Measurements from ENCODE around the gene DSCAM.
"Not testable (repeated sequence)": the region's sequence is repeated elsewhere in the genome, so short reads cannot be mapped to it uniquely, and the experiment has no call there.

The DSCAM gene, protein sequence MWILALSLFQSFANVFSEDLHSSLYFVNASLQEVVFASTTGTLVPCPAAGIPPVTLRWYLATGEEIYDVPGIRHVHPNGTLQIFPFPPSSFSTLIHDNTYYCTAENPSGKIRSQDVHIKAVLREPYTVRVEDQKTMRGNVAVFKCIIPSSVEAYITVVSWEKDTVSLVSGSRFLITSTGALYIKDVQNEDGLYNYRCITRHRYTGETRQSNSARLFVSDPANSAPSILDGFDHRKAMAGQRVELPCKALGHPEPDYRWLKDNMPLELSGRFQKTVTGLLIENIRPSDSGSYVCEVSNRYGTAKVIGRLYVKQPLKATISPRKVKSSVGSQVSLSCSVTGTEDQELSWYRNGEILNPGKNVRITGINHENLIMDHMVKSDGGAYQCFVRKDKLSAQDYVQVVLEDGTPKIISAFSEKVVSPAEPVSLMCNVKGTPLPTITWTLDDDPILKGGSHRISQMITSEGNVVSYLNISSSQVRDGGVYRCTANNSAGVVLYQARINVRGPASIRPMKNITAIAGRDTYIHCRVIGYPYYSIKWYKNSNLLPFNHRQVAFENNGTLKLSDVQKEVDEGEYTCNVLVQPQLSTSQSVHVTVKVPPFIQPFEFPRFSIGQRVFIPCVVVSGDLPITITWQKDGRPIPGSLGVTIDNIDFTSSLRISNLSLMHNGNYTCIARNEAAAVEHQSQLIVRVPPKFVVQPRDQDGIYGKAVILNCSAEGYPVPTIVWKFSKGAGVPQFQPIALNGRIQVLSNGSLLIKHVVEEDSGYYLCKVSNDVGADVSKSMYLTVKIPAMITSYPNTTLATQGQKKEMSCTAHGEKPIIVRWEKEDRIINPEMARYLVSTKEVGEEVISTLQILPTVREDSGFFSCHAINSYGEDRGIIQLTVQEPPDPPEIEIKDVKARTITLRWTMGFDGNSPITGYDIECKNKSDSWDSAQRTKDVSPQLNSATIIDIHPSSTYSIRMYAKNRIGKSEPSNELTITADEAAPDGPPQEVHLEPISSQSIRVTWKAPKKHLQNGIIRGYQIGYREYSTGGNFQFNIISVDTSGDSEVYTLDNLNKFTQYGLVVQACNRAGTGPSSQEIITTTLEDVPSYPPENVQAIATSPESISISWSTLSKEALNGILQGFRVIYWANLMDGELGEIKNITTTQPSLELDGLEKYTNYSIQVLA (N-terminal part only)

DNA sequence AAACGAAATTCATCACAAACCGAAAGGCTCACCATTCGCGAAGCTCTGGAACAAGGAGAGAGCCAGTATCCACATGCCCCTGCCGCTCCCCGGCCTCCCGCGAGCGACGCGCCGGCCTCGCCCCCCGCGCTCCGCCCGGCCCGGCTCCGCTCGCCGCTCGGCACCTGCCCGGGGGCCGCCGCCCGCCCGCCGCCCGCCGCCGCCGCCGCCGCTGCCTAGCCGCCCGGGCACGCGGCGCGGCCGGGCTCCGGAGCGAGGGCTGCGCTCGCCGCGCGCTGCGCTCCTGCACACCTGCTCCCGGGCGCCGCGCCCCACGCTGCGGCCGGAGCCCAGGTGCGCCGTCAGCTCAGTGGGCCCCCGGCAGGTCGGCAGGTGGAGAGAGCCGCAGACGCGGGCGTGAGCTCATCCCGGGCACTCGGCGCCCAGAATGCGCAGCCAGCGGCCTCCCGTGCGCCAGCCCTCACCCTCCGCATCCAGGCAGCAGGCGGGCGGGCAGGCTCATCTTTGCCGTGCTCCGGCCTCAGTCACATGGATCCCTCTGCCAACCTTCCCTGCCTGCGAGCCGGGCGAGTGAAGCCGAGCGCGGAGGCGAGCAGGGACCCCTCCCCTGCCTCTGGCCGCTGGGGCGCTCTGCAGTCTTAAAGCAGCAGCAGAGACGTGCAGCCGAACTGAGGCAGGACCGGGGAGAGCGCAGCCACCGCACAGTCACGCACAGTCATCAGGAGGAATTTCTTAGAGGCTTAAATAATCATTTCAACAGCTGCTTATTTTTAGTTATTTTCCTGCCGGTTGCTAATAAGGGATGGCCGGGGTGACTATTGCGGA is at the start of gene DSCAM:
TSS of gene DSCAM (minus strand) at position 572 of the 825 bp plus-strand sequence. CDS start at position 75, 497 bp downstream.
- Mint-ChIP-seq H3K4me3 (no peak within 1 kb of the TSS), H3K9me3 (no peaks in the 10 kb centered on the region), H3K4me1 (no peaks in the 10 kb centered on the region), H3K27ac (no peak within 1 kb of the TSS), H3K27me3 (peaks cover 57% of the 10 kb centered on the region)
- DNase-seq (no peak), ATAC-seq (no peak)

DNA sequence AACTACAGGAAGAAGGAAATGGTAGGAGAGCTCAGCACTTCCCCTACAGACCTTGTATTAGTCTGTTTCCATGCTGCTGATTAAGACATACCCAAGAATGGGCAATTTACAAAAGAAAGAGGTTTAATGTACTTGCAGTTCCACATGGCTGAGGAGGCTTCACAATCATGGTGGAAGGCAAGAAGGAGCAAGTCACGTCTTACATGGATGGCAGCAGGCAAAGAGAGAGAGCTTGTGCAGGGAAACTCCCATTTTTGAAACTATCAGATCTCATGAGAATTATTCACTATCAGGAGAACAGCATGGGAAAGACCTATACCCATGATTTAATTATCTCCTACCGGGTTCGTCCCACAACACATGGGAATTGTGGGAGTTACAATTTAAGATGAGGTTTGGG is 48.7 kb upstream of the DSCAM start:
- H3K27ac Mint-ChIP-seq, ATAC-seq, H3K4me1 Mint-ChIP-seq, H3K4me3 Mint-ChIP-seq, H3K27me3 Mint-ChIP-seq, DNase-seq: not testable (repeated sequence)
- H3K9me3 Mint-ChIP-seq: peaks cover 23 to 25% of the 10 kb centered on the region in 2 donors

DNA sequence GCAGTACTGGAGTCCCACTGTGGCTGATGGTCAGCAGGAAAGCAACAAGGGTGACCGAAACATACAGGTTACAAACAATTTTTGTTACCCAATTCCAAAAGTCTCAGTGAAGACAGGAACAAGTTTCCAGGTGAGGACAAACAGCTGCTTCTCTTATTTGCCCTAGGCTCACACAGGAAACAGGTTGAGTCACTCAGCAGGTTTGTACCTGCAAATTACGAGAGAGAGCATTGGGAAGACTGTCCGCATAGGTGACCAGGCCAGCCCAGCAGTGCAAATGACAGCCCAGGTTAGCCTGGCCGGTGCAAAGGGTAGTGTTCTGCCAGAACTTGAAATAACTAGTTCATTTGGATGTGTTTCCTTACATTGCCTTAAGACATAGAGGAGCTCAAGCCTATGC is 40.0 kb upstream of the DSCAM start:
- no peaks in the 10 kb centered on the region for H3K27me3 Mint-ChIP-seq
- H3K4me1 Mint-ChIP-seq: no peaks in the 10 kb centered on the region
- ATAC-seq (no peak), DNase-seq (no peak)
- H3K4me3 Mint-ChIP-seq: no peak overlapping the region
- no peaks in the 10 kb centered on the region for H3K9me3 Mint-ChIP-seq
- H3K27ac Mint-ChIP-seq: no peak overlapping the region

DNA sequence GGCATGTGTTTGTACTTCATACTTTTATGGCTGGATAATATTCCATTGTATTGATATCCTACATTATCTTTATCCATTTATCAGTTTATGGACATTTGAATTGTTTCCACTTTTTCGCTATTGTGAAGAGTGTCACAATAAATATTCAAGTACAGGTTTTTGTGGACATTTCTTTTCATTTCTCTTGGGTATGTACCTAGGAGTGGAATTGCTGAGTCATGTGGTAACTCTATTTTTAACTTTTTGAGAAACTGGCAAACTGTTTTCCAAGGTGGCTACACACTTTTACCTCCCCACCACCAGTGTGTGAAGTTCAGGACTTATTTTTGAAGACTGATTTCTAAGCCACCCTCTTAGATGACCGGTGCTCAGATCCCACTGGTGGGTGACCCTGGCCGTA is 39.0 kb upstream of the DSCAM start:
- no peak for DNase-seq
- Mint-ChIP-seq H3K27ac (no peak overlapping the region), H3K9me3 (no peaks in the 10 kb centered on the region), H3K4me3 (no peak overlapping the region), H3K4me1 (no peaks in the 10 kb centered on the region), H3K27me3 (no peaks in the 10 kb centered on the region)
- ATAC-seq: no peak

DNA sequence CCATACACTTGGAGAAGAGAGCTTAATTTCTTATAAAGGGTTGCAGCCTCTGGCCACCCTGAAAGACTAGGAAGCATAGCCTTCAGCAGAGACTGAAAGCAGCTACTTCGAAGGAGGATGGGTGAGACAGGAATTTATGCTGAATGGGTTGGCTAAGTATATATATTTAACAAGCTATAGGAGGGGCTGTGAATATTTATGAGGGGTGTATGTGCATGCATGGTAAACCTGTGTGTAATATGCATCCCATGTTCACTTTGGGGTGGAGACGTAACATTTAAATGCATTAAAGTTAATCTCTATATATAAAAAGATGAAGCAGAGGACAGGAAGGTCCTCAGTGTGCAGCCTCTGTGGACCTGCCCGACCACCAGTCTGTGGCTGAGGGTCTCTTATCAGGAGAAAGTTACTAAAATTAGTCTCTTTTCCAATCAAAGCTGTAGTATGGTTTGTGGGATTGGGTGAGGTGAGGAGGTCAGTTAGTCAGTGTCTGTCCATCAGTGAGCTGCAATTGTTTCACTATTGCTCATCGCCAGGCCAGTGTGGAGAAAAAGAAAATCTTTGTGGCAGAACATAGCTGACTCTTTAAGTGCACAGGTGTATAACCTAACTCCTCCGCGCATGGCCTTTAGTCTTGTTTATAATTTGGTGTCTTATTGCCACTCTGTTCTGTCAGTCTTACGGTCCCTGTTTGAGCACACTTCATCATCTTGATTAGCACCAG is 35.4 kb upstream of the DSCAM start:
- DNase-seq: no peak
- H3K9me3 Mint-ChIP-seq: peaks cover 0 to 3% of the 10 kb centered on the region in 2 donors
- no peak overlapping the region for H3K27ac Mint-ChIP-seq
- no peak for ATAC-seq
- no peak overlapping the region for H3K4me3 Mint-ChIP-seq
- no peaks in the 10 kb centered on the region for H3K27me3 Mint-ChIP-seq
- no peaks in the 10 kb centered on the region for H3K4me1 Mint-ChIP-seq

DNA sequence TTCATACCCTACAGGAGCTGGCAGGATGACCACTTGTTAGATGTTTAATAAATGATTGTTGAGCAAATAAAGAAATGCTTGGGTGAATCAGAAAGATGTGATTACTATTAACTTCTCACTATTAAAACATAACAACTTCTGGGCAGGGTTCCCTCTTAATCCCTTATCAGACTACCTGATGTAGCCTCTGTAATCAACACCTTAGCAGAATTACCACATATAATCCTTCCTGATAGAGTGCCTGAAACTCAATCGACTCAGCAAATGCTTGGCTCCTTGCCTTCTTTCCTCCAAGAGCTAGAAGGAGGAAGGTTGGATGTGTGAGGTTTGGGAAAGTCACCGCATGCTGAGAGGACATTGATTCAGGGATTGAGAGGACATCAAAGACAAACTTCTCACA is 34.8 kb upstream of the DSCAM start:
- Mint-ChIP-seq H3K4me3 (no peak overlapping the region), H3K4me1 (no peaks in the 10 kb centered on the region), H3K27ac (no peak overlapping the region), H3K27me3 (no peaks in the 10 kb centered on the region), H3K9me3 (peaks cover 0 to 5% of the 10 kb centered on the region in 2 donors)
- no peak for DNase-seq
- no peak for ATAC-seq

DNA sequence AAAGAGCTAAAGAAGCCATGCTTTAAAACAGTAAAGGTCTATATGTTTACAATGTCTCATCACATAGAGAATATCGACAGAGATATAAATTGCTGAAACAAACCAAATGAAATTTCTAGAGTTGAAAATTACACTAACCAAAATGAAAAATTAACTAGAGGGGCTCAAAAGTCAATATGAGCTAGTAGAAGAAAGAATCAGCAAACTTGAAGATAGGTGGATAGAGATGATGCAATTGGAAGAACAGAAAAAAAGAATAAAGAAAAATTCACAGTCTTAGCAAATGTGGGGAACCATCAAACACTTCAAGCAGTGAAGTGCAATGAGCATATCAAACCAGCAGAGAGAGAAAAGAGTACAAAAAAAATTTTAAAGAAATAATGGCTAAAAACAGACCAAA is 24.1 kb upstream of the DSCAM start:
- ATAC-seq (no peak), DNase-seq (no peak)
- H3K4me1 Mint-ChIP-seq: no peaks in the 10 kb centered on the region
- H3K27ac Mint-ChIP-seq: no peak overlapping the region
- H3K4me3 Mint-ChIP-seq: no peak overlapping the region
- H3K27me3 Mint-ChIP-seq: no peaks in the 10 kb centered on the region
- peaks cover 13 to 36% of the 10 kb centered on the region in 2 donors for H3K9me3 Mint-ChIP-seq

DNA sequence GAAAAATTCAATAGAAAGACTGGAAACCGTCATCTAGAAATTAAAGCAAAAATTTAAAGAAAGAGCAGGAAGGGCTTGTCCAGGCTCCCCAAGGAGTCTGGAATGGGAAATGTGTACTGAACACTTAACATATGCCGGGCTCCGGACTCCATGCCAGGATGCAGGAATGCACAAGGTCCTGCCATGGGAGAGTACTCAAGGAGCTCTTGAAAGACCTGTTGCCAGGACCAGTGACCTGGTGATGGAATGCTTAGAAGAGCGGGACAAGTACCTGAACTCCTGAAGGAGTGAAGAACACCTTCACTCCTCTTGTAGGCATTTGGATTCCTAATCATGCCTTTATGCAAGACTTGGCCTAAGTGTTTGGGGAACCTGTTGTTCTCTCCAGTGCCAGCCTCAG is 16.9 kb upstream of the DSCAM start:
- H3K4me1 Mint-ChIP-seq: no peaks in the 10 kb centered on the region
- no peak overlapping the region for H3K4me3 Mint-ChIP-seq
- H3K9me3 Mint-ChIP-seq: peaks cover 5 to 11% of the 10 kb centered on the region in 2 donors

DNA sequence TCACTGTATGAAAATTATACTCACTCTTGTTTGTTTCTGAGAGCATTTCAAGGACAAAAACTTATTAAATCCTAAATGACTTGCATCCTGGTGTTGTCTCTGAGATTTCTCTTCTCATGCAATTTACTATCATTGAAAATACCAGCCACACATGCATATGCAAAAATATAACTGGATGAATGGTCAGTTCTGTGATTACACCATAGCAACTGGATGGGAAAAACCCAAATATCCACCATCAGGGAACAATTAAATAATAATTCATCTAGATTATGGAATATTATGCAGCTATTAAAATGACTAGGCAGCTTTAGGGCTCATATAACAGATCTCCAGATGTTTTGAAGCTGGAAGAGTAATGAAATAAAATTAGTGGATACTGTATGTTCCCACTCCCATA is 11.6 kb upstream of the DSCAM start:
- Mint-ChIP-seq H3K27ac (no peak overlapping the region), H3K4me3 (no peak overlapping the region), H3K4me1 (no peaks in the 10 kb centered on the region), H3K9me3 (peaks cover 9 to 15% of the 10 kb centered on the region in 2 donors), H3K27me3 (peaks cover 8% of the 10 kb centered on the region)
- DNase-seq (no peak), ATAC-seq (no peak)

More for the DNA sequence above, 16.9 kb upstream of the DSCAM start:
- H3K27me3 Mint-ChIP-seq: peaks cover 8% of the 10 kb centered on the region
- no peak overlapping the region for H3K27ac Mint-ChIP-seq
- ATAC-seq (no peak), DNase-seq (no peak)

DNA sequence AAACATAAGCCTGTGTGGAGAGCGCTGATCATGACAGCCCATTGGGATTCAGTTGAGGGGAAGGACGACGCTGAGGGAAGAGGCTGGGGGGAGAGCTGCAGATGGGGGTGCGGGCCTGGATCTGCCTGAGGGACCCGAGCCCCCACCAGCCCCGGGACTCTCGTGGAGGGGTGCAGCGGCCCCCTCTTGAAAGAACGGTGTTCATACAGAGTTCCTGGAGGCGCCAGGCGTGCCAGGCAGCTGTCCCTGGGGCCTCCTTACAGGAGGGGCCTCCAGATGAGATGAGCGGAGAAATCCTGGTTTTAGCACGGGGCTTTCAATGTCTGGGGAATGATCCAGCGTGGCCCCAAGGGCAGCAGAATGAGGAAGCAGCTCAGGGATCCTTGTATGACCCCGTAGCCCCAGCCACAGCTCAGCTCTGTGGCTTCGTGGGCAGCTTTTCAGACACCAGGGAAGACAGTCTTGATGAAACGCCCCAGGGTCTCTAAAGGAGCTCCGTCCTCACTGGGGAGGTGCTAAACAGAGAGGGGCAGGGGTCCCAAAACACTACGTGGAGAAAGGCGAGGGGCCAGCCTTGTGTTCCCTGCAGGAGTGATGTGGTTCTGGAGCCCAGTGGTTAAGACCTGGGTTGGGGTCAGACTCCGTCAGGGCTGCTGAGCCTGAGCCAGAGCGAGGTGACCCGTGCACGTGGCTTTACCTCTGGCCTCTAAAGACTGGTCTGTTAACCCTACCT is 7.2 kb upstream of the DSCAM start:
- no peaks in the 10 kb centered on the region for H3K4me1 Mint-ChIP-seq
- H3K9me3 Mint-ChIP-seq: peaks cover 6 to 9% of the 10 kb centered on the region in 2 donors
- no peak overlapping the region for H3K4me3 Mint-ChIP-seq
- H3K27me3 Mint-ChIP-seq: peaks cover 2% of the 10 kb centered on the region
- no peak for DNase-seq
- no peak for ATAC-seq
- no peak overlapping the region for H3K27ac Mint-ChIP-seq

DNA sequence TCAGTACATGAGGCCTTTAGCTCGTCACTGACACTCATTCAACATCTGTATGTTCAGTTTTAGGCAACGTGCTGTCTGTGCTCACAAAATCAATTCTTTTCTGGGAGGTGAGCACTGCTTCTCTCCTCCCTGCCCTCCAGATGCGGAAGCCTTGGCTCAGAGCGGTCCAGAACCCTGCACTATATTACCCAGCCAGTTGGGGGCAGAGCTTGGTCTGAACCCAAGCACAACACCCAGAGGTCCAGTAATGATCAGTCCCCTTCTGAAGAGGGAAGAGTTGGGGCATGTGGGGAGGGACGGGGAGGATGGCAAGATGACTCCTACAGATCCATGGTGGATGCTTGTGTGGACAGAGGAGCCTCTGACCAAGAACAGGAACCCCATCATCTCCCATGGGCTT is 5.6 kb upstream of the DSCAM start:
- H3K4me1 Mint-ChIP-seq: no peaks in the 10 kb centered on the region
- ATAC-seq: no peak
- H3K27ac Mint-ChIP-seq: no peak overlapping the region
- H3K27me3 Mint-ChIP-seq: peaks cover 17% of the 10 kb centered on the region
- peaks cover 2 to 6% of the 10 kb centered on the region in 2 donors for H3K9me3 Mint-ChIP-seq
- no peak for DNase-seq
- H3K4me3 Mint-ChIP-seq: no peak overlapping the region

DNA sequence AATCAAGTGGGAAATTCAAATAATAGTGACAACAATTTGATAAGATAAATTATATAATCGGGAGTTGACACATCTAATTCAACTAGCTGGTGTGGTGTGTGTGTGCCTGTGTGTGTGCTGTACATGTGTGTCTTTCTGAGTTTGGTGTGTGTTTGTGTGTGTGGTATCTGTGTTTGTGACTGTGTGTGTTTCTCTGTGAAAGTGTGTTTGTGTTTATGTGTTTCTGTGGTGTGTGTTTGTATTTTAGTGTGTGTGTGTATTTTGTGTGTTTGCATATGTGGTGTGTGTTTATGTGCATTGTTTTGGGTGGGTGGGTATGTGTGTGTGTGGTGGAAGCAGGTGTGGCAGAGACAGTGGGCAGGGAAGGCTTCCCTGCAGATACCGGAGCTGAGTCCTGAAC is 4.8 kb upstream of the DSCAM start:
- DNase-seq (no peak), ATAC-seq (no peak)
- no peaks in the 10 kb centered on the region for H3K4me1 Mint-ChIP-seq
- H3K27me3 Mint-ChIP-seq: peaks cover 26% of the 10 kb centered on the region
- no peak overlapping the region for H3K4me3 Mint-ChIP-seq
- H3K9me3 Mint-ChIP-seq: no peaks in the 10 kb centered on the region
- no peak overlapping the region for H3K27ac Mint-ChIP-seq

DNA sequence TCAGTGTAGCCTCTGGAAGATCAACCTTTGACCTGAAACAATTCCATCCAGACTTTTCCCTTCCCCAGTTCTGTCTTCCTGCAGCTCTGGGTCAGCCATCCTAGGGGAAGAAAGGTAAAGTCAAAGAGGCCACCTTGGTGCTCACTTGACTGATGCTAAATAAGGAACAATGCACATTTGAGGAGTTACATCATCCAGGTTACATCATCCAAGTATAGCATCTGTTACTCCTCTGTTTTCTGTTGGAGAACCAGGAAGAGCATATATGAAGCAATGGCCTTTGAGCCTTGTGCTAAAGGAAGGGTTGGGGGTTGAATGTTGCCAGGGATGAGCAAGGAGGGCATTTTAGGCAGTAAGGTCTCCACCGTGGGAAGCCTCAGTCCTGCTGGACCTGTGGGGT is 3.1 kb upstream of the DSCAM start:
- no peak overlapping the region for H3K4me3 Mint-ChIP-seq
- no peak for ATAC-seq
- no peaks in the 10 kb centered on the region for H3K9me3 Mint-ChIP-seq
- H3K27ac Mint-ChIP-seq: peak overlapping the region in 1 of 2 donors; percentile 36
- H3K27me3 Mint-ChIP-seq: peaks cover 36% of the 10 kb centered on the region
- DNase-seq: no peak
- no peaks in the 10 kb centered on the region for H3K4me1 Mint-ChIP-seq

DNA sequence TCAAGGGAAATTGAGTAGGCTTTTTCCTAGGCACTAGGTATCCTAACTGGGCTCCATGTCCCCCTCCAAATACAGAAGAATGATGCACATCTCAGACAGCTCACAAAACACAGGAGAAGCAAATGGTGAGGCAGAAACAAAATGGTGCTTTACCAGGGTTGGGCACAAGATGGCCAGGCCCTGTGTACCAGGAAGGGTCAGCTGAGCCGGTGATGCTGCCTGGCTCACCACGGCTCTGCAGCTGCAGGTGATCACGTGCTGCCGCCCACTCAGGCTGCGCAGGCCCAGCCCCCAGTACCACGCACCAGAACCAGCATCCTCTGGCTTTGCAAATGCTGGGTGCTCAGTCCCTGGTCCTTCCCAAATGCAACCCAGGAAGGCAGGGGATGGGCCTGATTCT is 993 bp upstream of the DSCAM start:
- ATAC-seq: no peak
- no peak for DNase-seq
- no peaks in the 10 kb centered on the region for H3K9me3 Mint-ChIP-seq
- H3K4me1 Mint-ChIP-seq: no peaks in the 10 kb centered on the region
- no peak overlapping the region for H3K4me3 Mint-ChIP-seq
- H3K27ac Mint-ChIP-seq: no peak overlapping the region
- H3K27me3 Mint-ChIP-seq: peaks cover 46% of the 10 kb centered on the region
